Gastrocnemius medialis (tissue), 4 donors: ENCODE data around the gene ARHGEF19. TPM values are rescaled to one million over a fixed set of nuclear protein-coding genes. Genes with fewer than 3 reads are reported as not detected.
"Not testable (repeated sequence)": the region's sequence is repeated elsewhere in the genome, so short reads cannot be mapped to it uniquely, and the experiment has no call there.

ENCODE experiments used
- ATAC-seq, 2 donors: fragments of 150-250 bp; one replicate each; pipeline ENCODE4 v1.9.1; 2016
- DNase-seq, 2 donors: peaks; one replicate each; pipeline ENCODE4 v3.0.0-alpha.2; 2019
- H3K27ac ChIP-seq, 4 donors: fragments of 200-600 bp; sonication (generic); 1 replicate in 1 of 4; 2 replicates in 3 of 4; pipeline ENCODE4 v1.5.1; 2016 to 2018; ENCODE audit warnings: mild to moderate bottlenecking in 2 of 4, moderate library complexity in 1 of 4
- H3K27me3 ChIP-seq, 3 donors: fragments of 200-600 bp; sonication (generic) in 2 of 3; 1 replicate in 1 of 3; 2 replicates in 2 of 3; pipeline versions ENCODE4 v1.5.1 to v1.6.0; 2016 to 2019; ENCODE audit warnings: mild to moderate bottlenecking in 1 of 3, moderate library complexity in 1 of 3
- H3K36me3 ChIP-seq, 2 donors: fragments of 200-600 bp; sonication (generic) in 1 of 2; one replicate each; pipeline ENCODE4 v1.5.1; 2017 to 2018
- H3K4me1 ChIP-seq, 2 donors: fragments of 200-600 bp; sonication (generic) in 1 of 2; one replicate each; pipeline ENCODE4 v1.5.1; 2016 to 2017; ENCODE audit warnings: mild to moderate bottlenecking in 2 of 2
- H3K4me3 ChIP-seq, 4 donors: fragments of 200-600 bp; sonication (generic) in 3 of 4; 1 replicate in 1 of 4; 2 replicates in 3 of 4; pipeline ENCODE4 v1.5.1; 2016 to 2019; ENCODE audit warnings: mild to moderate bottlenecking in 2 of 4
- H3K9me3 ChIP-seq, 3 donors: fragments of 200-600 bp; sonication (generic) in 2 of 3; 1 replicate in 1 of 3; 2 replicates in 2 of 3; pipeline ENCODE4 v1.5.1; 2016 to 2019
- CTCF ChIP-seq, 5 experiments: fragments of 450-650 bp in 3 of 5; fragments of 200-600 bp in 2 of 5; sonication (generic) in 2 of 5; IDR thresholded peaks in 4 of 5; conservative IDR thresholded peaks in 1 of 5; 1 replicate in 4 of 5; 2 replicates in 1 of 5; pipeline ENCODE4 v1.5.1; 2016 to 2019; ENCODE audit warnings: antibody characterized with exemption in 5 of 5, mild to moderate bottlenecking in 3 of 5, moderate library complexity in 3 of 5
- POLR2A ChIP-seq, 2 donors: fragments of 450-650 bp; IDR thresholded peaks; one replicate each; pipeline ENCODE4 v1.6.1; 2017; ENCODE audit warnings: antibody characterized with exemption in 2 of 2, mild to moderate bottlenecking in 2 of 2, moderate library complexity in 2 of 2
- in situ Hi-C, 4 donors: fragments of 200-750 bp; cut with MboI; loops; one replicate each; pipeline versions ENCODE4 v1.15.0 to v1.8.0; 2017; ENCODE audit warnings: low sequenced_read_pairs in 4 of 4
- intact Hi-C: fragments of 100-400 bp; cut with DNase I; formaldehyde crosslinking; loops from one replicate; pipeline ENCODE4 v1.15.1; 2023; ENCODE audit warnings: low total_unique reads
- total RNA-seq, 4 donors: library from RNA; depleted of rRNA; stranded (reverse); fragments of >200 nt; gene quantifications; one replicate each; pipeline versions ENCODE4 v1.1.0 to v1.2.3, GENCODE V29; 2016

Gene ARHGEF19
- total RNA-seq, 4 donors from 2014 or later = 0.68 to 3.0 (median 2.3) TPM

DNA sequence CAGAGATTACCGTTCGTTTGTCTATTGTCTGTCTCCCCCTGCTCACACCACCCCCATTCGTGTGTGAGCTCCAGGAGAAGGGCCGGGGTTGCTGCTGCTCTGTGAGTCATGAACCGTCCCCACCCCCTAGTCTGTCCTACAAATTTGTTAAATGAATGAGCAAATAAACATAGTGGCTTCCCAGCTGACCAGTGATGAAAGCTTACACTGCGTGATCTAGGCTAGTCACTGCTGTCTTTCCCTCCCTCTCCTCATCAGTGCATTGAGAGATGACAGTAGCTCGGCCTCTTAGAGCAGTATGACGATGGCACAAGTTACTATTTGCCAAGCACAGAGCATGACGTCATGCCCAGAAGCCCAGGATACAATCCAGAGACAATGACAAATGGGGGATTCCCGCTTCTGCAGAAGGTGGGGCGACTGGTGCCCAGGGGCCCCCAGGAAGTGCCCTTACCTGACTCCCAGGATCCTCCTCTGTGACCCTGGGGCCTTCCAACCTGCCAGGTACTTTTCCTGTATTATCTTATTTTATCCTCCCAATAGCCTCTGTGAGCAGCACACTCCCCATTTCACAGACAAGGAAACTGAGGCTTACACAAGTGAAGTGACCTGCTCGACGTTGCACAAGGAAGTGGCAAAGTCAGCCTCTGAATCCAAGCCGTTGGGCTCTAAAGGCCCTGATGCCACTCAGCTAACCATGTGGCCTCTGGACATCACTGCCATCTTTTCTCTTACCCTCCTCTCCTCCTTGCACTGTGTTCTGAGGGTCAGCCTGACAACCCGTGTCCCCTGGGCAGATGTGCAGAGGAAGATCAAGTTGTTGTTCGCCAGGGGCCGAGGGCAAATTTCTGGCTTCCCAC is 48.0 kb downstream of the ARHGEF19 start:
- Histone ChIP-seq H3K27me3 (peaks cover 3 to 12% (median 8%) of the 10 kb centered on the region in 3 donors), H3K27ac (no peak overlapping the region), H3K36me3 (no peaks in the 10 kb centered on the region), H3K9me3 (no peaks in the 10 kb centered on the region), H3K4me3 (no peak overlapping the region), H3K4me1 (peaks cover 0 to 3% of the 10 kb centered on the region in 2 donors)
- intact Hi-C loops (no loop called here), in situ Hi-C loops (no loop called here)
- TF ChIP-seq CTCF (IDR thresholded peaks at IDR 0.05 in 4 of 5, conservative IDR thresholded peaks at IDR 0.05 in 1 of 5) (no peak), POLR2A (IDR thresholded peaks at IDR 0.05) (no peak)
- ATAC-seq = peak; percentile 21 to 64
- no peak for DNase-seq

- intact Hi-C loops, ATAC-seq, DNase-seq, in situ Hi-C loops, H3K4me3 ChIP-seq, H3K4me1 ChIP-seq, H3K9me3 ChIP-seq, H3K36me3 ChIP-seq, H3K27ac ChIP-seq: not testable (repeated sequence)
- peaks cover 0 to 12% (median 8%) of the 10 kb centered on the region in 3 donors for H3K27me3 ChIP-seq
Observed at GRCh38 chr1:16163608-16164212, 48.7 kb downstream of the ARHGEF19 start.

- DNase-seq (no peak), ATAC-seq (no peak)
- in situ Hi-C loops = no loop called here
- Histone ChIP-seq H3K4me3 (no peak overlapping the region), H3K9me3 (no peaks in the 10 kb centered on the region), H3K36me3 (no peaks in the 10 kb centered on the region), H3K4me1 (peaks cover 0 to 3% of the 10 kb centered on the region in 2 donors), H3K27ac (no peak overlapping the region), H3K27me3 (peaks cover 0 to 3% (median 0%) of the 10 kb centered on the region in 3 donors)
- no peak for TF ChIP-seq POLR2A (IDR thresholded peaks at IDR 0.05)
- intact Hi-C loops = no loop called here
Observed at GRCh38 chr1:16162163-16162822, 50.2 kb downstream of the ARHGEF19 start.

DNA sequence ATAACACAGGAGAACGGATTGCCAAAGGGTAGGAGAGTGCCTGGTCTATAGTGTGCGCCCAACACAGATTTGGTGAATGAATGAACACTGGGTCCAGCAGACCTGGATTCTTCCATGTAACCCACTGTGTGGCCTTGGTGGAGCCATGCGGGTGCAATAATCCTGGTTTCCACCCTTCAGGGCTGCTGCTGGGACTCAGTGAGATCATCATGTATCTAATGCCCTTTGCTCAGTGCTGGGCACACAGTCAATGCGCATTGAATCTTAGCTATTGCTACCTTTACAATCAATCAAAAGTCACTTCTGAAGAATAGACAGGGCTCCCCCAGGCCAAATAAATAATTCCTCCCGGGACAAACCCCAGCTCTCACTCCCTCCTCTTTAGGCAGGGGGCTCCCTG is 50.7 kb downstream of the ARHGEF19 start:
- intact Hi-C loops (no loop called here), in situ Hi-C loops (no loop called here)
- Histone ChIP-seq H3K36me3 (no peaks in the 10 kb centered on the region), H3K27ac (no peak overlapping the region), H3K4me1 (peaks cover 0 to 3% of the 10 kb centered on the region in 2 donors), H3K4me3 (no peak overlapping the region), H3K27me3 (no peaks in the 10 kb centered on the region), H3K9me3 (no peaks in the 10 kb centered on the region)
- no peak for TF ChIP-seq POLR2A (IDR thresholded peaks at IDR 0.05)
- no peak for TF ChIP-seq CTCF (IDR thresholded peaks at IDR 0.05 in 4 of 5, conservative IDR thresholded peaks at IDR 0.05 in 1 of 5)
- ATAC-seq (no peak), DNase-seq (no peak)

GRCh38 chr1:16158993-16159831 is 53.2 kb downstream of the ARHGEF19 start:
- DNase-seq (no peak), ATAC-seq (no peak)
- Histone ChIP-seq H3K4me1 (peaks cover 0 to 13% of the 10 kb centered on the region in 2 donors), H3K27me3 (peaks cover 0 to 4% (median 2%) of the 10 kb centered on the region in 3 donors), H3K36me3 (no peaks in the 10 kb centered on the region), H3K4me3 (no peak overlapping the region), H3K27ac (no peak overlapping the region), H3K9me3 (no peaks in the 10 kb centered on the region)
- in situ Hi-C loops (no loop called here), intact Hi-C loops (no loop called here)
- TF ChIP-seq POLR2A (IDR thresholded peaks at IDR 0.05) = no peak
- no peak for TF ChIP-seq CTCF (IDR thresholded peaks at IDR 0.05 in 4 of 5, conservative IDR thresholded peaks at IDR 0.05 in 1 of 5)
